Neural cell (in vitro differentiated cells): ENCODE results near the gene TRIM56. TPM values are rescaled to one million over a fixed set of nuclear protein-coding genes. Genes with fewer than 3 reads are reported as not detected.
"Not testable (repeated sequence)": the region's sequence is repeated elsewhere in the genome, so short reads cannot be mapped to it uniquely, and the experiment has no call there.

Experiments
- H2AFZ ChIP-seq: fragments of 200-600, 300-800 bp; sonication (generic), shearing (Covaris generic); 2 replicates; pipeline ENCODE4 v1.6.0; 2014; ENCODE audit warnings: low read depth, mild to moderate bottlenecking, antibody characterized with exemption, low read length, moderate library complexity
- H3F3A ChIP-seq: fragments of 200-600 bp; shearing (Covaris generic); 2 replicates; pipeline ENCODE4 v1.6.1; 2016; ENCODE audit warnings: mild to moderate bottlenecking, moderate library complexity, mixed read lengths, antibody characterized with exemption, low read length; ENCODE audit not compliant: insufficient read depth, poor library complexity, severe bottlenecking
- H3K27ac ChIP-seq: fragments of 200-600, 300-800 bp; sonication (generic), shearing (Covaris generic); 2 replicates; pipeline ENCODE4 v1.5.1; 2014; ENCODE audit warnings: mild to moderate bottlenecking, low read length, moderate library complexity
- H3K27me3 ChIP-seq: fragments of 300-800, 200-600 bp; sonication (generic), shearing (Covaris generic); 2 replicates; pipeline ENCODE4 v1.6.0; 2014; ENCODE audit warnings: mild to moderate bottlenecking, low read depth, low read length, moderate library complexity; ENCODE audit not compliant: insufficient read depth
- H3K36me3 ChIP-seq: fragments of 300-800, 200-600 bp; sonication (generic), shearing (Covaris generic); 2 replicates; pipeline ENCODE4 v1.5.1; 2014; ENCODE audit warnings: mild to moderate bottlenecking, antibody characterized with exemption, low read length, moderate library complexity; ENCODE audit not compliant: insufficient read depth
- H3K4me2 ChIP-seq: fragments of 300-800, 200-600 bp; sonication (generic), shearing (Covaris generic); 2 replicates; pipeline ENCODE4 v1.6.0; 2014; ENCODE audit warnings: mild to moderate bottlenecking, low read length
- H3K4me3 ChIP-seq: fragments of 300-800, 200-600 bp; sonication (generic), shearing (Covaris generic); 2 replicates; pipeline ENCODE4 v1.5.1; 2014; ENCODE audit warnings: mild to moderate bottlenecking, low read length, moderate library complexity
- H3K79me2 ChIP-seq: fragments of 200-600 bp; shearing (Covaris generic); replicated peaks from 2 replicates; pipeline ENCODE4 v1.6.0; 2014; ENCODE audit warnings: mild to moderate bottlenecking, low read length, moderate library complexity; ENCODE audit not compliant: insufficient read depth
- H3K9ac ChIP-seq: fragments of 300-800, 200-600 bp; sonication (generic), shearing (Covaris generic); 2 replicates; pipeline ENCODE4 v1.6.1; 2016; ENCODE audit warnings: mild to moderate bottlenecking, low read length, mixed read lengths
- H3K9me2 ChIP-seq: fragments of 200-600 bp; shearing (Covaris generic); 2 replicates; pipeline ENCODE4 v1.6.1; 2016; ENCODE audit warnings: mild to moderate bottlenecking, low read length, mixed read lengths; ENCODE audit not compliant: insufficient read depth
- H3K9me3 ChIP-seq: fragments of 200-600, 300-800 bp; sonication (generic), shearing (Covaris generic); 2 replicates; pipeline ENCODE4 v1.6.1; 2016; ENCODE audit warnings: mild to moderate bottlenecking, mixed run types, low read length, moderate library complexity, mixed read lengths
- H4K20me1 ChIP-seq: fragments of 200-600 bp; shearing (Covaris generic); 2 replicates; pipeline ENCODE4 v1.6.1; 2016; ENCODE audit warnings: mild to moderate bottlenecking, mixed run types; ENCODE audit not compliant: insufficient read depth
- EP300 ChIP-seq: fragments of 450-650 bp; conservative IDR thresholded peaks from 2 replicates; pipeline ENCODE4 v1.6.1; 2014; ENCODE audit warnings: antibody characterized with exemption, mild to moderate bottlenecking, moderate library complexity; ENCODE audit not compliant: poor library complexity, severe bottlenecking
- EZH2 ChIP-seq: fragments of 200-600, 300-800 bp; shearing (Covaris generic), sonication (generic); IDR thresholded peaks from 2 replicates; pipeline ENCODE4 v1.6.1; 2014; ENCODE audit warnings: antibody characterized with exemption, low read length, borderline replicate concordance, mild to moderate bottlenecking; ENCODE audit not compliant: insufficient read depth, poor library complexity, severe bottlenecking
- MXI1 ChIP-seq: fragments of 450-650 bp; conservative IDR thresholded peaks from 2 replicates; pipeline ENCODE4 v1.6.1; 2014; ENCODE audit warnings: antibody characterized with exemption, mild to moderate bottlenecking; ENCODE audit not compliant: poor library complexity, severe bottlenecking
- POLR2AphosphoS5 ChIP-seq: IDR thresholded peaks from 2 replicates; pipeline ENCODE4 v1.6.1; 2012
- RAD21 ChIP-seq: fragments of 450-650 bp; conservative IDR thresholded peaks from 2 replicates; pipeline ENCODE4 v1.6.1; 2014; ENCODE audit warnings: antibody characterized with exemption, mild to moderate bottlenecking, moderate library complexity
- SMC3 ChIP-seq: fragments of 450-650 bp; conservative IDR thresholded peaks from 2 replicates; pipeline ENCODE4 v1.6.1; 2014; ENCODE audit warnings: antibody characterized with exemption, mild to moderate bottlenecking, moderate library complexity; ENCODE audit not compliant: poor library complexity
- TAF1 ChIP-seq: IDR thresholded peaks from 2 replicates; pipeline ENCODE4 v1.6.1; 2012; ENCODE audit warnings: low read depth
- polyA plus RNA-seq: library from polyadenylated mRNA; depleted of rRNA; stranded (reverse); fragments of >200 nt; gene quantifications from 2 replicates; pipeline ENCODE4 v1.2.3, GENCODE V29; 2014
- TF ChIP-seq, protein P1 (sequence below): fragments of 450-650 bp; IDR thresholded peaks from 2 replicates; pipeline ENCODE4 v1.5.1; 2014; ENCODE audit warnings: antibody characterized with exemption, mild to moderate bottlenecking, moderate library complexity; ENCODE audit not compliant: poor library complexity, severe bottlenecking
- TF ChIP-seq, protein P2 (sequence below): IDR thresholded peaks from 2 replicates; pipeline ENCODE4 v1.6.1; 2012; ENCODE audit warnings: borderline replicate concordance

TRIM56 gene
- polyA plus RNA-seq, 1 donor from 2014 or later, result 0.01 TPM

DNA sequence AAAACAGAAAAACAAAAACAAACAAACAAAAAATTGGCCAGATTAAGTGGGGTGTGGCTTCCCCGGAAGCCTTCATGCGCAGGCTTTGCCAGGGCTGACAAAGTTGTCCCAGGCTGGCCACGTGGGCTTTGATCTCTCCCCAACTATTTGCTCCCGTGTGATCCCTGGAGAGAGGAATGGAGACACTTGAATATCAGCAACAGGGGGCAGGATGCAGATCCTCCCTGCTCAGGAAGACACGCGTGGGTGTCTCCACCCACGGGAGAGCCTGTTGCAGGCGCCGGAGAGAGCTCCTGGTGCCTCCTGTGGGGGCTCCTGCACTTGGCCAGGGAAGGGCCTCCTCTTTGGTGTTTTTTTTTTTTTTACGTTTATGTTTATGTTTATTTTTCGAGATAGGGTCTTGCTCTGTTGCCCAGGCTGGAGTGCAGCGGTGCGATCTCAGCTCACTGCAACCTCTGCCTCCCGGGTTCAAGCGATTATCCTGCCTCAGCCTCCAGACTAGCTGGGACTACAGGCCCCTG, 19.0 kb downstream of the TRIM56 start:
- H3K9ac ChIP-seq, result no peak overlapping the region
- no peak for TF ChIP-seq EP300
- no peaks in the 10 kb centered on the region for H3K36me3 ChIP-seq
- H3K9me3 ChIP-seq, result no peaks in the 10 kb centered on the region
- H3K27me3 ChIP-seq, result no peaks in the 10 kb centered on the region
- H3K4me2 ChIP-seq, result no peak overlapping the region
- no peaks in the 10 kb centered on the region for H3K79me2 ChIP-seq
- H4K20me1 ChIP-seq, result no peaks in the 10 kb centered on the region
- H3F3A ChIP-seq, result no peaks in the 10 kb centered on the region
- H2AFZ ChIP-seq, result no peak overlapping the region
- no peaks in the 10 kb centered on the region for H3K9me2 ChIP-seq
- H3K27ac ChIP-seq, result no peak overlapping the region
- no peak overlapping the region for H3K4me3 ChIP-seq

DNA sequence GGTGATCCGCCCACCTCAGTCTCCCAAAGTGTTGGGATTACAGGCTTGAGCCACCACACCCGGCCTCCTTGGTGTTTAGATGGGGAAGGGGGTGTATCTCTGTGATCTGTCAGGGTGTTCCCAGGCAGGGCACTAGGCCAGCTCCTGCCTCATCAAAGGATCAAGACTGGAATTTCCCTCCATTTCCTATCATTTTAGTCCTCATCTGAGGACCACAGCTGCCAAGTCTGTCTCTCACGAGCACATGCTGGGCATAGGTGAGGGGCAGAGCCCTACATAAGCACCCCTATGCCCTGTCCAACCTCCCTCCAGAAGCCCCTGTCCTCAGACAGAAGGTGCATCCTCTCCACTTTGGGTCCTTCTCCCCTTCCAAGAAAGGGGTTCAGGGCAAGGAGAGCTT, 19.5 kb downstream of the TRIM56 start:
- H3K9ac ChIP-seq, result no peak overlapping the region
- no peak overlapping the region for H3K4me2 ChIP-seq
- no peaks in the 10 kb centered on the region for H3K27me3 ChIP-seq
- H2AFZ ChIP-seq, result no peak overlapping the region
- no peaks in the 10 kb centered on the region for H3F3A ChIP-seq
- H4K20me1 ChIP-seq, result no peaks in the 10 kb centered on the region
- H3K27ac ChIP-seq, result no peak overlapping the region
- H3K4me3 ChIP-seq, result no peak overlapping the region
- H3K36me3 ChIP-seq, result no peaks in the 10 kb centered on the region
- no peak for TF ChIP-seq RAD21
- no peak for TF ChIP-seq POLR2AphosphoS5
- no peak for TF ChIP-seq MXI1
- no peak for TF ChIP-seq SMC3
- no peaks in the 10 kb centered on the region for H3K9me2 ChIP-seq
- H3K9me3 ChIP-seq, result no peaks in the 10 kb centered on the region
- no peaks in the 10 kb centered on the region for H3K79me2 ChIP-seq

DNA sequence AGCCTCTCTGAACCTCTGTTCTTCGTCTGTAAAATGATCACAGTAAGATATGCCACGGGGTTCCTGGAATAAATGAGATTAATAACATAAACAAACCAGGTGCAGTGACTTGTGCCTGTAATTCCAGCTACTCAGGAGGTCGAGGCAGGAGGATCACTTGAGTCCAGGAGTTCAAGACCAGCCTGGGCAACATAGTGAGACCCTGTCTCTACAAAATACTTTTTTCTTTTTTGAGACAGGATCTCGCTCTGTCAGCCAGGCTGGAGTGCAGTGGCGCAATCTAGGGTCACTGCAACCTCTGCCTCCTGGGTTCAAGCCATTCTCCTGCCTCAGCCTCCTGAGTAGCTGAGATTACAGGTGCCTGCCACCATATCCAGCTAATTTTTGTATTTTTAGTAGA, 20.0 kb downstream of the TRIM56 start:
- not testable (repeated sequence) for H3K4me3 ChIP-seq, H3K4me2 ChIP-seq, H3F3A ChIP-seq, H3K27ac ChIP-seq, H3K9me3 ChIP-seq, H3K9me2 ChIP-seq, H3K9ac ChIP-seq, H2AFZ ChIP-seq, H3K36me3 ChIP-seq, H4K20me1 ChIP-seq, H3K27me3 ChIP-seq, H3K79me2 ChIP-seq

DNA sequence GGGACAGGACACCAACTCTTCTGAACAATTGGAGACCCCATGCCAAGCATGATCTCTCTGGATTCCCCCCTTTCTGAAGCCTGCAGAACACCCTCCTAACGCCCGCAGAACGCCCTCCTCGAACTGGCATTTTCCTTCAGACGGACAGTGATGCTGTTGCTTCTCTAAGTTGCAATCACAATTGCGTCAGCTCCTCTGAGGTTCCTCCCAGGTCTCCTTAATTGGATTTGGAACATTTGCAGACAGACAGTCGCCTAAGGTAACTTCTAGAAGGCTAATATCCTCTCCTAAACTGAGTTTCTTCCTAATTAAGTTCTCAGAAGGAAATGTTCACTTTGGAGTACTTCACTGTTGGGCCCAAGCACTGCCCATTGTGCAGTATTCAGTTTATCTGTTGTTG, 21.1 kb downstream of the TRIM56 start:
- TF ChIP-seq, protein P1, sequence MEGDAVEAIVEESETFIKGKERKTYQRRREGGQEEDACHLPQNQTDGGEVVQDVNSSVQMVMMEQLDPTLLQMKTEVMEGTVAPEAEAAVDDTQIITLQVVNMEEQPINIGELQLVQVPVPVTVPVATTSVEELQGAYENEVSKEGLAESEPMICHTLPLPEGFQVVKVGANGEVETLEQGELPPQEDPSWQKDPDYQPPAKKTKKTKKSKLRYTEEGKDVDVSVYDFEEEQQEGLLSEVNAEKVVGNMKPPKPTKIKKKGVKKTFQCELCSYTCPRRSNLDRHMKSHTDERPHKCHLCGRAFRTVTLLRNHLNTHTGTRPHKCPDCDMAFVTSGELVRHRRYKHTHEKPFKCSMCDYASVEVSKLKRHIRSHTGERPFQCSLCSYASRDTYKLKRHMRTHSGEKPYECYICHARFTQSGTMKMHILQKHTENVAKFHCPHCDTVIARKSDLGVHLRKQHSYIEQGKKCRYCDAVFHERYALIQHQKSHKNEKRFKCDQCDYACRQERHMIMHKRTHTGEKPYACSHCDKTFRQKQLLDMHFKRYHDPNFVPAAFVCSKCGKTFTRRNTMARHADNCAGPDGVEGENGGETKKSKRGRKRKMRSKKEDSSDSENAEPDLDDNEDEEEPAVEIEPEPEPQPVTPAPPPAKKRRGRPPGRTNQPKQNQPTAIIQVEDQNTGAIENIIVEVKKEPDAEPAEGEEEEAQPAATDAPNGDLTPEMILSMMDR, result no peak
- TF ChIP-seq TAF1 (no peak), RAD21 (no peak), SMC3 (no peak), POLR2AphosphoS5 (no peak), MXI1 (no peak), EP300 (no peak), EZH2 (no peak)
- TF ChIP-seq, protein P2, sequence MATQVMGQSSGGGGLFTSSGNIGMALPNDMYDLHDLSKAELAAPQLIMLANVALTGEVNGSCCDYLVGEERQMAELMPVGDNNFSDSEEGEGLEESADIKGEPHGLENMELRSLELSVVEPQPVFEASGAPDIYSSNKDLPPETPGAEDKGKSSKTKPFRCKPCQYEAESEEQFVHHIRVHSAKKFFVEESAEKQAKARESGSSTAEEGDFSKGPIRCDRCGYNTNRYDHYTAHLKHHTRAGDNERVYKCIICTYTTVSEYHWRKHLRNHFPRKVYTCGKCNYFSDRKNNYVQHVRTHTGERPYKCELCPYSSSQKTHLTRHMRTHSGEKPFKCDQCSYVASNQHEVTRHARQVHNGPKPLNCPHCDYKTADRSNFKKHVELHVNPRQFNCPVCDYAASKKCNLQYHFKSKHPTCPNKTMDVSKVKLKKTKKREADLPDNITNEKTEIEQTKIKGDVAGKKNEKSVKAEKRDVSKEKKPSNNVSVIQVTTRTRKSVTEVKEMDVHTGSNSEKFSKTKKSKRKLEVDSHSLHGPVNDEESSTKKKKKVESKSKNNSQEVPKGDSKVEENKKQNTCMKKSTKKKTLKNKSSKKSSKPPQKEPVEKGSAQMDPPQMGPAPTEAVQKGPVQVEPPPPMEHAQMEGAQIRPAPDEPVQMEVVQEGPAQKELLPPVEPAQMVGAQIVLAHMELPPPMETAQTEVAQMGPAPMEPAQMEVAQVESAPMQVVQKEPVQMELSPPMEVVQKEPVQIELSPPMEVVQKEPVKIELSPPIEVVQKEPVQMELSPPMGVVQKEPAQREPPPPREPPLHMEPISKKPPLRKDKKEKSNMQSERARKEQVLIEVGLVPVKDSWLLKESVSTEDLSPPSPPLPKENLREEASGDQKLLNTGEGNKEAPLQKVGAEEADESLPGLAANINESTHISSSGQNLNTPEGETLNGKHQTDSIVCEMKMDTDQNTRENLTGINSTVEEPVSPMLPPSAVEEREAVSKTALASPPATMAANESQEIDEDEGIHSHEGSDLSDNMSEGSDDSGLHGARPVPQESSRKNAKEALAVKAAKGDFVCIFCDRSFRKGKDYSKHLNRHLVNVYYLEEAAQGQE, result no peak
- Histone ChIP-seq H4K20me1 (no peaks in the 10 kb centered on the region), H3K27ac (no peak overlapping the region), H3K36me3 (no peaks in the 10 kb centered on the region), H3K27me3 (no peaks in the 10 kb centered on the region), H3F3A (no peaks in the 10 kb centered on the region), H3K9me2 (no peaks in the 10 kb centered on the region), H3K79me2 (no peaks in the 10 kb centered on the region), H2AFZ (no peak overlapping the region), H3K9ac (no peak overlapping the region), H3K4me3 (no peak overlapping the region), H3K9me3 (no peaks in the 10 kb centered on the region), H3K4me2 (no peak overlapping the region)
